KG1 (cell line): ENCODE measurements around the gene NLRC3.
"Not testable (repeated sequence)": the region's sequence is repeated elsewhere in the genome, so short reads cannot be mapped to it uniquely, and the experiment has no call there.

Experiments
- DNase-seq: peaks from one replicate; lab custom pipeline; 2025; lab: John Stamatoyannopoulos, UW

The NLRC3 gene, protein sequence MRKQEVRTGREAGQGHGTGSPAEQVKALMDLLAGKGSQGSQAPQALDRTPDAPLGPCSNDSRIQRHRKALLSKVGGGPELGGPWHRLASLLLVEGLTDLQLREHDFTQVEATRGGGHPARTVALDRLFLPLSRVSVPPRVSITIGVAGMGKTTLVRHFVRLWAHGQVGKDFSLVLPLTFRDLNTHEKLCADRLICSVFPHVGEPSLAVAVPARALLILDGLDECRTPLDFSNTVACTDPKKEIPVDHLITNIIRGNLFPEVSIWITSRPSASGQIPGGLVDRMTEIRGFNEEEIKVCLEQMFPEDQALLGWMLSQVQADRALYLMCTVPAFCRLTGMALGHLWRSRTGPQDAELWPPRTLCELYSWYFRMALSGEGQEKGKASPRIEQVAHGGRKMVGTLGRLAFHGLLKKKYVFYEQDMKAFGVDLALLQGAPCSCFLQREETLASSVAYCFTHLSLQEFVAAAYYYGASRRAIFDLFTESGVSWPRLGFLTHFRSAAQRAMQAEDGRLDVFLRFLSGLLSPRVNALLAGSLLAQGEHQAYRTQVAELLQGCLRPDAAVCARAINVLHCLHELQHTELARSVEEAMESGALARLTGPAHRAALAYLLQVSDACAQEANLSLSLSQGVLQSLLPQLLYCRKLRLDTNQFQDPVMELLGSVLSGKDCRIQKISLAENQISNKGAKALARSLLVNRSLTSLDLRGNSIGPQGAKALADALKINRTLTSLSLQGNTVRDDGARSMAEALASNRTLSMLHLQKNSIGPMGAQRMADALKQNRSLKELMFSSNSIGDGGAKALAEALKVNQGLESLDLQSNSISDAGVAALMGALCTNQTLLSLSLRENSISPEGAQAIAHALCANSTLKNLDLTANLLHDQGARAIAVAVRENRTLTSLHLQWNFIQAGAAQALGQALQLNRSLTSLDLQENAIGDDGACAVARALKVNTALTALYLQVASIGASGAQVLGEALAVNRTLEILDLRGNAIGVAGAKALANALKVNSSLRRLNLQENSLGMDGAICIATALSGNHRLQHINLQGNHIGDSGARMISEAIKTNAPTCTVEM

DNA sequence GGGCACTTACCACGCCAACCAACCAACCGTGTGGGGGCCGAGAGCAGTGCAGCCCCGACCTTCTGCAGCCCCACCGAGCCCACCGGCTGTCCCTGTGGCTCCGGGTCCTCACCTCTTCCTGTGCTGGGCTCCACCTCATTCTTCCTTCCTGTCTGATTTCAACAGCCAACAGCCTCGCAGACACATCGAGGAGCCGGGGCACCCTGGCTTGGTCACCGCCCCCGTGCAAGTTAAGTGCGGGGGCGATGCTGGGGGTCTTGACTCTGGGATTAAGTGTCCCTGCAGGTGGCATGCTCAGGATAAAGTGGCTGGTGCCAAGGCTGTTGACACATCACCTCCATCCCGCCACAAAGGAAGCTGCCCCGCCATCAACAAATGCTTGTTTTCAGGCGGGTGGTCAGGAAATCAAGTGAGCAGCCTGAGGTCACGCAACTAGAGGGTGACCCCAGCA lies at the start of gene NLRC3:
TSS of gene NLRC3 (minus strand) at position 102 of the 451 bp plus-strand sequence. CDS start 12,367 bp downstream, outside the sequence.
- DNase-seq, result peak; percentile 44

DNA sequence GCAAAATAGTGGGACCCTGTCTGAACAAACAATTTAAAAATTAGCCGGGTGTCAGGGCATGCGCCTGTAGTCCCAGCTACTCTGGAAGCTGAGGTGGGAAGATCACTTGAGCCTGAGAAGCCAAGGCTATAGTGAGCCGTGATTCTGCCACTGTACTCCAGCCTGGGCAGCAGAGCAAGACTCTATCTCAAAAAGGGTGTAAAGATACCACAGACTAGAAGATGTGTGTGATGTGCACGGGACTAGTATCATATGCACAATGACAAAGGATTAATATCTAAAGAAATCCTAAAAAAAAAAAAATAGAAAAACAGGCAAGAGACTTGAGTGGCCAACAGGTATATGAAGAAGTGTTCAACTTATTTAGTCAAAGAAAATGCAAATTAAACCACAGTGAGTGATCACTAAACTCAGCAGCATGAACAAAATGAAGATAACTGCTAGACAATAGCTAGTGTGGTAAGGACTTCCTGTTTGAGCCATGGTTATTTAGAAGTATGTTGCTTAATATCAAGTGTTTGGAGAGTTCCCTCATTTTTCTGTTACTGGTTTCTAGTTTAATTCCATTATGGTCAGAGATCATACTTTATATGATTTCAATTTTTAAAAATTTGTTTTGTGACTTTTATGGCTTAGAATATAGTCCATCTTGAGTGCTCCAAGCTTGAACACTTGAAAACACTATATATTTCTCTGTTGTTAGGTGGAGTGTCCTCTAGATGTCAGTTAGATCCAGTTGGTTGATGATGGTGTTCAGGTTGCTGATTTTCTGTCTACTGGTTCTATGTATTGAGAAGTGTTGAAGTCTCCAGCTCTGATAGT lies 48.9 kb upstream of the NLRC3 start:
- peak; percentile 46 for DNase-seq

DNA sequence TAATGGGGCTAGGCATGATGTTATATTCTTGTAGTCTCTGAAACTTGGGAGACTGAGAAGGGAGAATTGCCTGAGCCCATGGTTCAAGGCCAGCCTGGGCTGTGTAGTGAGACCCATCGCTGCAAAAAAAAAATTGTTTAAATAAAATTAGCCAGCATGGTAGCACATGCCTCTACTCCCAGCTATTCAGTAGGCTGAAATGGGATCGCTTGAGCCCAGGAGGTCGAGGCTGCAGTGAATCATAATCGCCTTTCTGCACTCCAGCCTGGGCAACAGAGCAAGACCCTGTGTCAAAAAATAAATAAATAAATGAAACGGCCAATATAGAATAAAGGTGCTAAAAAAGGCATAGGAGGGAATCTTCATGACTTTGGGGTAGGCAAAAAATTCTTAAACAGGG lies 48.1 kb upstream of the NLRC3 start:
- DNase-seq, result no peak

DNA sequence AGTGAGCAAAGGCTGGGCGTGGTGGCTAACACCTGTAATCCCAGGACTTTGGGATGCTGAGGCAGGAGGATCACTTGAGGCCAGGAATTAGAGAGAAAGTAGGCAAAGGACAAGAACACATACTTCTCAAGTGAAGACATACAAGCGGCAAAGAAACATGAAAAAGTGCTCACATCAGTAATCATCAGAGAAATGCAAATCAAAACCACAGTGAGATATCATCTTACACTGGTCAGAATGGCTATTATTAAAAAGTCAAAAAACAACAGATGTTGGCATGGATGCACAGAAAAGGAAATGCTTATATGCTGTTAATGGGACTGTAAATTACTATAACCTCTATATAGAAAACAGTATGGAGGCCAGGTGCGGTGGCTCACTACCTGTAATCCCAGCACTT lies 46.4 kb upstream of the NLRC3 start:
- DNase-seq, result no peak

DNA sequence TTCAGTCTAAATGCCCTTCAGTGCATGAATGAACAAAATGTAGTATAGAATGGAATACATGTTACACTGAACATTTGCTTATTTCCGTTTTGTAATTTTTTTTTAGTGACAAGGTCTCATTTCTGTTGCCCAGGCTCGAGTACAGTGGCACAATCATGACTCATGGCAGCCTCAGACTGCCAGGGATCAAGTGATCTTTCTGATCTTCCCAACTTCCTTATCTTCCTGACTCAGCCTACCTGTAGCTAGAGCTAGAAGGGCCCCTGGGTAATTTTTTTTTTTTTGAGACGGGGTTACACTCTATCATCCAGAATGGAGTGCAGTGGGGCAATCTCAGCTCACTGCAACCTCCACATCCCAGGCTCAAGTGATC lies 41.6 kb upstream of the NLRC3 start:
- no peak for DNase-seq

DNA sequence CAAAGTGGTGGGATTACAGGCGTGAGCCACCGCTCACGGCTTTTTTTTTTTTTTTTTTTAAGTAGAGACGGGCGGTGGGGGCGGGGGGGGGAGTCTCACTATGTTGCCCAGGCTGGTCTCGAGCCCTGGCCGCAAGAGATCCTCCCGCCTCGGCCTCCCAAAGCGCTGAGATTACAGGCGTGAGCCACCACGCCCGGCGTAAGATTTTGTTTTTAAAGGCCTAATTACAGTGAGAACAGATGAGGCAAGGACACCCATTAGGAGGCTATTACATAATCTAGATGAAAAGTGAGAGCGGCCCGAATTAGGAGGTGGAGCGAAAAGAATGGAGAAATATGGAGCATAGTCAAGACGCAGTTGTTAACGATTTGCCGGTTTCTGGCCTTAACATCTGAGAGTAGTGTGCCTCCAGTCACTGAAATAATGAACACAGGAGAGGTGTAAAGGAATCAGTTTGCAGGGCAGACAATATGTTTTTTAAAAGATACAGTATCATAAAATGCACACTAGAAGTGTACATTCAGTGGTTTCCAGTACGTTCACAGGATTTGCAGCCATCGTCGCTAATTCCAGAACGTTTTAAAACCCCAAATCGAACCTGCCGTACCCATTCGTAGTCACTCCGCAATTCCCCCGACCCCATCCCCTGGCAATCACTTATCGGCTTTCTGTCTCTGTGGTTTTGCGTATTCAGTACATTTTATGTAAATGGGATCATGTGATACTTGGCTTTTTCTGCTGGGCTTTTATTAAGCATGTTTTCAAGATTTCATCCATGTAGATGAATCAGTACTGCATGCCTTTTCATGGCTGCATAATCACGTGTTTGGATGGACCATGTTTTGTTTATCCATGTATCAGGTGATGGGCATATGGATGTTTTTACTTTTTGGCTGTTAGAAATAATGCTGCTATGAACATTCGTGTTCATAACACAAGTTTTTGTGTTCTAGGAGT lies 35.6 kb upstream of the NLRC3 start:
- no peak for DNase-seq

DNA sequence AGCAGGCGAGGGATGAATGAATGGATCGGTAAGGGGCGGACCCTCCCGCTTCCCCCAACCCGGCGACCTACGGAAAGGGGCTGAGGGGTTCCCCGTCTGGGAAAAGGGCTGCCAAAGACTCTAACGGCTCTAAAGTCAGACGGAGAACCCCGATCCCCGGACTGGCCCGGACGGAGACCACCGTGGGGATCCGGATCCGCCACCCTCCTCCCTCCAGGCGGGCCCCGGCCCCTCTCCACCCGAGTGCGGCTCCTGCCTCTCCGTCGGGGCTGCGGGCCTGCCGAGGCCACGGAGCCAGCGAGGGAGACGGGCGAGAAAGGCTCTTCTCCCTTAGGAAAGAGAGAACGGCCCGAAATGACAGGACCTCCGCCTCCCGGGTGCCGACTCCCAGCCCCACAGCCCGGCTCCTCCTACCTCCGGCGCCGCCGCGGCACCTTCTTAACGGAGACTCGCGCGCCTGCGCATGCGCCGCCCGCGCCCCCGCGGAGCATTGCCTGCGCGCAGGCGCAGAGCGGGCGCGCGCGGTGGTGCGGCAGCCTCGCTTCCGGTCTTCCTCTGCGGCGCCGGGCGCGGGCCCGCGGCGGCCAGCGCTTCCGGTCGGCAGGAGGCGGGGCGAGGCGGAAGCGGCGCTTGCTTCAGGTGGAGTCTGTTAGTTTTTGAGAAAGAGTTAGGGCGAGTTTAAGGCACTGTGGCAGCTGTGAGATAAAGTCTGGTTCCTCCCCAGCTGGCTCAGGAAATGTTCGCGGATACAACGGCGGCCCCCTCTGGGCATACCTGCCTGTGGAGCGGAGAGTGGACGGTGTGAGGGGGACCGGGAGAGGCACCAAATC lies 34.2 kb upstream of the NLRC3 start, which contains the start of gene SLX4:
TSS of gene SLX4 (minus strand) at position 461 of the 830 bp plus-strand sequence. CDS start 2,642 bp downstream, outside the sequence.
- peak; percentile 74 for DNase-seq

DNA sequence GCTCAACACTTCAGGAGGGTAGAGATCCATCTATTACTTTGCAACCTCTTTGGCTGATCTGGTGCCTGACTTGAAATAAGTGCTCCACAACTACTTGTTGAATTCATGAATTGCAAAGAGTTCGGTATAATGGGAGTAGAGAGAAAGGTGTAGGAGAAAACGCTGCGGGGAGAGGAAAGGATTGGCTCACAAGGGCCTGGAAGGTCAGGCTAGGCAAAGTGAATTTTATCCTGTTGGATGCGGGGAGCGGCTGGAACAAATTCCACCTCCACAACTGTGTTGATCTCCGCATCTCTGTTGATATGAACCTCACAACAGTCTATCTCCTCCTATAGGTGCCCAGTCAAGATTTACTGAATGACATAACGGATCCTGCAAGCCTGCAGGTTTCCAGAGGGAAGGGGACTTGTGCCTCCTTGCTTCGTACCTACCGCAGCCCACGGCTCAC lies 33.5 kb upstream of the NLRC3 start:
- no peak for DNase-seq

DNA sequence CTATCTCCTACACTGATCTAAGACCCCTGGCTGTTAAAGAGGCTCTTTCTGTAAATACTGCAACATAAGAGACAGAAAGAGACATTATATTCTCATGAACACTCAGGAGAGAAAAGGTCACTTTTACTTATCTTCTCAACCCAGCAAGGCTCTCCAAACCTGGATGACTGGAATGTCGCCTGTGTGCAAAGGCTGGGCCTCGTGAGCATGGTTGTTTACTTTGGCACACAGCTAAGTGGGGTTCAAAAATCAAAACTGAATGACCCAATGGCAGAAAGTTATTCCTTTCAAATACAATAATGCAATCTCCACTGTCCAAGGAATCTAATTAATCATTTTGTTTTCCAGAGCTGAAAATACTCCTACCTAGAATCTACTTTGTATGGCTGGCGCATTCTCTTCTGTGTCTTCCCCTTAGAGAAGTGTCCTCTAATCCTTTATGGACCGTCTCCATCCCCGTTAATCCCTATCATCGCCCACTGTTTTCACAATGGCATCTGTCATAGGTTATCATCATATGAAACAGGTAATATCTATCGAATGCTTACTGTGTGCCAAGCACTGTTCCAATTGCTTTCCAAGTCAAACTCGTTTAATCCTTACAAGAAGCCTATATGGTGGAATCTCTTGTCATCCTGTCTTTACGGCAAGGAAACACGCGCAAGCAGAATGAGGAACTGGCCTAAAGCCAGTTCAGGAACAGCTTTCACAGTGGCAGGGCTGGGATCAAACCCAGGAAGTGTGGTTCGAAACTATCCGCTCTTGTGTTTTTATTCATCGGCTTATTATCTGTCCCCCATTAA lies 32.9 kb upstream of the NLRC3 start:
- DNase-seq, result no peak

DNA sequence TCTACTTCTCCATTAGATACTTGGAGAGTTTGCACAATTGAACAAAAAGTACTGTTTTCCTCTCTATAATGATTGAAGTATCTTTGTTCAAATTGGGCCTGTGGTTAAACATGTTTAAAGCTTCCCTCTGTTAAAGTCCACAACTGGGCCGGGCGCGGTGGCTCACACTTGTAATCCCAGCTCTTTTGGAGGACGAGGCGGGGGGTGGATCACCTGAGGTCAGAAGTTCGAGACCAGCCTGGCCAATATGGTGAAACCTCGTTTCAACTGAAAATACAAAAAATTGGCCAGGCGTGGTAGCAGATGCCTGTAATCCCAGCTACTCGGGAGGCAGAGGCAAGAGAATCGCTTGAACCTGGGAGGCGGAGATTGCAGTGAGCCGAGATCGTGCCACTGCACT lies 31.8 kb upstream of the NLRC3 start:
- not testable (repeated sequence) for DNase-seq

DNA sequence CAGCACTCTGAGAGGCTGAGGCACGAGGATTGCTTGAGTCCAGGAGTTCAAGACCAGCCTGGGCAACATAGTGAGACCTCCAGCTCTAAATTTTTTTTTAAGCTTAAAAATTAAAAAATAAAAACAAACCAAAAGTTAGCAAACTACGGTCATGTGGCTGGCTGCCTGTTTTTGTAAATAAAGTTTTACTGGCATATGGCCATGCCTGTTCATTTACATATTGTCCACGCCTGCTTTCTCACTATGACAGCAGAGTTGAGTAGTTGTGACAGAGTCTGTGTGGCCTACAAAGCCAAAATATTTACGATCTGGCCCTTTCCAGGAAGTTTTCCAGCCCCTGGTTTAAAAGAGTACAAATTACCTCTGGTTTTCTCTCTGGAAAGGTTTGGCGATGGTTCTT lies 30.9 kb upstream of the NLRC3 start:
- DNase-seq, result no peak

DNA sequence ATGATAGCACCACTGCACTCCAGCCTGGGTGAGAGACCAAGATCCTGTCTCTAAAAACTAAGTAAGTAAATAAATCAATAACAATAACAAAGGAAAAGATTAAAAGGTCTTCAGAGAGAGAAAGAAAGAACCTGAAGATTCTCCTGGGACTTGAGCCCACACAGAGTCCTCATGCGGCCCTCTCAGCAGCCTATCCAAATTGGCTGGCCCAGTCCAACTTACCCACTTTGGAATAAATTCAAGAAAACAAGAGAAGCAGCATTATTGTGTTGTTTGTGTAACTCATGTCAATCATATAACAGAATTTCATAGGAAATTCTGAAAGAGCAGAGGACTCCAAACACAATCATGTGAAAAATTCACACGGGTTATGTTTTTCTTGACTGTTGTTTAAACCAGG lies 30.4 kb upstream of the NLRC3 start:
- DNase-seq, result no peak

DNA sequence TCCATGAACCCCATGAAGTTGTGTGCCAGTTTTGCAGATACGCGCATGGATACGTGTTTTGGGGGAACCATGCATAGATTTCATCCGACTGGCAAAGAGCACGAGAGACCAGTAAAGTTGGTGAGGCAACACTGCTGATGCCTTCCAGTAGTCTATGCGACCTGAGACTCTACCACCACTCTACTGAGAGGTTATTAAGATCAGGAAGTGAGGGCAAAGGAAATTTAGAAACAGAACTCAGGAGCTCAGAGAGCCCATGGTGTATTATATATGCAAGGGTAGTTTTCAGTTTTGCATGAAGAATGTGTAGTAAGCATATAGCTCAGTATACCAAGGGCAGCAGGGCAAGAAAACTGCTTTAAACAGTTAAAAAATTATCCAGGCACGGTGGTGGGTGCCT lies 30.0 kb upstream of the NLRC3 start:
- DNase-seq, result no peak

DNA sequence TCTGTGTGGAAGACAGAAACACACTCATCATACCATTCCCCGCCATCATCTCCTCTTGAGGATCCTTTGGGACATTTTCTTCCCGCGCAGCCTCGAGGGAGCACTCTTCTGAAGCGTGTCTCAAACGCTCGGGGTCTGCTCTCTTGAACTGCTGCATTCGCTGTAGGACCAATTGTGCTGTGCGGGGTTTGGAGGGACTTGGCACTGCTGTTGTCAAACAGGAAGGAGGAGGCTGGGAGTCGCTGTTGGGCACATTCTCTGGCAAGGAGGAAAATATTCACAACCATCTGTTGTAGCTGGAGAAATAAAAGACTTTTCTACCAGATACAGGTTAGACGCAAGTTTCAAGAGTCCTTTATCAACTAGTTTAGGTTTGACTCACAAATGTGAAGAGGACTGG lies 29.2 kb upstream of the NLRC3 start:
- DNase-seq, result no peak

DNA sequence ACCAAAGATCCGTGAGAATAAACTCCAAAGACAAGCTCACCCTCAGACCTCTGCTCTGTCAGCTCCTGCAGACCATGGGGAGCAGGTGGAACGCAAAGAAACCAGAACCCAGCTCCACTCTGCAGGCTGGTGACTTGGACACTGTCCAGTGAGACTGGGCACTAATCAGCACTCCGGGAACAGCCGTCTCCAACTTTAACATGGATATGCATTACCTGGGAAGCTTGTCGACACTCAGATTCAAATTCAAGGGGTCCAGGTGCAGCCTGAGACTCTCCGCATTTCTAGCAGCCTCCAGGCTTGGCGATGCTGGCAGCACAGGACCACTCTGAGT lies 25.1 kb upstream of the NLRC3 start:
- DNase-seq, result no peak

DNA sequence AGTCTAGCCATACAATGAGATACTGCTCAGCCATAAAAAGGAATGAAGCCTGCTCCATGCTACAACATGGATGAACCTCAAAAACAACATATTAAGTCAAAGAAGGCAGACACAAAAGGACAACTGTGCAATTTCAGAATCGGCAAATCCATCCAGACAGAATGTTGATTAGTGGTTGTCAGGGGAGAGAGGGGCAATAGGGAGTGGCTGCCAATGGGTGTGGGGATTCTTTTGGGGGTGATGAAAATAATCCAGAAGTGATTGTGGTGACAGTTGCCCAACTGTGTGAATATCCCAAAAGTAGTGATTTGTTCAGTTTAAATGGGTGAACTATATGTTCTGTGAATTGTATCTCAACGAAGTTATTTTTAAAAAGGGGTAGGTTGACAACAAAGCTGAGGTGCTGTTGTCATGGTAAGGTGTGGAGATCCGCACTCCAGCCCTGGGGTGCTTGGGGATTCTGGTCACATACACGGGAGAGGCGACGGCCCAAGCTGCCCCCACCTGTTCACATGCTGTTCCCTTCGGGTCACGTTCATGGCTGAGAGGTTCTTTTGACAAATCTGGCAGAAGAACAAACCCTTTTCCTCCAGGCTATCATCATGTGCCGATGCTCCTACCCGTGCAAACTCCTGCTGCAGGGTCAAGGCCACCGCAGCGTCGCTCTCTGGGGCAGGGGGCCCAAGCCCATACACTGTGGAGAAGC lies 24.6 kb upstream of the NLRC3 start:
- no peak for DNase-seq

DNA sequence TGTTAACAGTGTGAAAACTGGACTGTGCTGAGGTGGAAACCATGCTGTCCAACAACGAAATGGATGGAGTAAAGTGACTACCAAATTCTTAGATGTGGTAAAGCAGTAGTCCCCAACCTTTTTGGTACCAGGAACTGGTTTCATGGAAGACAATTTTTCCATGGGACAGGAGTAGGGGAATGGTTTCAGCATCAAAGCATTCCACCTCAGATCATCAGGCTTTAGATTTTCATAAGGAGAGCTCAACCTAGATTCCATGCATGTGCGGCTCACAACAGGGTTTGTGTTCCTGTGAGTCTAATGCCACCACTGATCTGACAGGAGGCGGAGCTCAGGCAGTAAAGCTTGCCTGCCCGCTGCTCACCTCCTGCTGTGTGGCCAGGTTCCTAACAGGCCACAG lies 22.7 kb upstream of the NLRC3 start:
- DNase-seq, result no peak

DNA sequence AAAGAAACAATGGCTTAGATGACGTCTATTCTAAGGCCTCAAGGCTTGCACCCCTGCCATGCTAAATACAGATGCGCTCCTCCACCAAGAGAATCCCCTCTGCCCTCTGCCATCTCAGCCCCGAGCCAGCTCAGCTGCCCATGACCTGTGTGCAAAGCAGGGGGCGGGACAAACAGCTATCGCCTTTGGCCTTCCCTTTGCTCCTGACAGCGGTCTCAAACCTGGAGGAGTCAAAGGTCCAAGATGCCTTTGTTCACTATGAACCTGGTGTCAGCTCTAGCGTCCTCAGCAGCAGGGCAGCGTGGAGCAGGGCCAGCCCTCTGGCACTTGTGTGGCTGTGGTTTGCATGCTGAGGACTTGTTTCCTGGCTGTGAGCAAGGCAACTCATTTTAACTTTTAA lies 21.9 kb upstream of the NLRC3 start:
- DNase-seq, result no peak
